Hematopoietic multipotent progenitor cell (in vitro differentiated cells): ENCODE results near the gene ORAI1. TPM values are rescaled to one million over a fixed set of nuclear protein-coding genes. Genes with fewer than 3 reads are reported as not detected.
"Not testable (repeated sequence)": the region's sequence is repeated elsewhere in the genome, so short reads cannot be mapped to it uniquely, and the experiment has no call there.

Experiments used
- DNase-seq, 3 donors: peaks; one replicate each; pipeline ENCODE4 v3.0.0-alpha.2; 2011 to 2015; ENCODE audit warnings: low read depth in 2 of 3, low spot score in 2 of 3
- total RNA-seq: library from RNA; depleted of rRNA; stranded (reverse); fragments of >200 nt; gene quantifications from one replicate; pipeline ENCODE4 v1.2.3, GENCODE V29; 2012

ORAI1 gene
- total RNA-seq, 1 donor: 93.7 TPM

DNA sequence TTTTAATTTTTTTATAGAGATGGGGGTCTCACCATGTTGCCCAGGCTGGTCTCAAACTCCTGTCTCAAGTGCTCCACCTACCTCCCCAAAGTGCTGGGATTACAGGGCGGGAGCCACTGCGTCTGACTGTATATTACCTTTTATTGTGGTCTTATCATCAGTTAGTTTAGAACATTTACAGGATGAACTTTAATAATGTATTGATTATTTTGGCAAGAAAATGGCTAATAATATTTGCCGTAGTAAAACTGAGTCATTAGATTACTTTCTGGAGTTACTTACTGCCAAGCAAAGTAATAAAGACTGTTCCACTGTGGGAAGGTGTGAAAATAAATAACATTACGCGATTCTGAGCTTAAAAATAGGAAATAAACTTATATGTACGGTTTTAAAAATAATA lies 23.6 kb upstream of the ORAI1 start:
- no peak for DNase-seq

DNA sequence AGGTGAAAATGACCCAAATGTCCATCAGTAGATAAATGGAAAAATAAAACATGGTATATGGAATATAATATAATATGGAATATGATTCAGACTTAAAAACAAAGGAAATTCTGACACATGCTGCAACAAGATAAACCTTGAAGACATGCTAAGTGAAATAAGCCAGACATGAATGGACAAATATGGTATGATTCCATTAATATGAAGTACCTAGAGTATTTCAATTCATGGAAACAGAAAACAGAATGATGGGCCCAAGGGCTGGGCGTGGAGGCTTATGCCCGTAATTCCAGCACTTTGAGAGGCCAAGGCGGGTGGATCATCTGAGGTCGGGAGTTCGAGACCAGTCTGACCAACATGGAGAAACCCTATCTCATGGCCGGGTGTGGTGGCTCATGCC lies 22.7 kb upstream of the ORAI1 start:
- DNase-seq: no peak

DNA sequence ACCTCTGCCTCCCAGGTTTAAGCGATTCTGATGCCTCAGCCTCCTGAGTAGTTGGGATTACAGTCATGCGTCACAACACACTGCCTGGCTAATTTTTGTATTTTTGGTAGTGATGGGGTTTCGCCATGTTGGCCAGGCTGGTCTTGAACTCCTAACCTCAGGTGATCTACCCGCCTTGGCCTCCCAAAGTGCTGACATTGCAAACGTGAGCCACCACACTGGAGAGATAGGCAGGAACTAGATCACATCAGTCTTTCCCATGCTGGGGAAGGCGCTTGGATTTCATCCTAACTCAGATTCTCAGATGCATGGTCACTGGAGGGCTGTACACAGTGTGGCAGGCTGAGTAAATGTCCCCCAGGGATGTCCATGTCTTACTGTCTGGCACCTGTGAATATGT lies 18.0 kb upstream of the ORAI1 start:
- DNase-seq: no peak

DNA sequence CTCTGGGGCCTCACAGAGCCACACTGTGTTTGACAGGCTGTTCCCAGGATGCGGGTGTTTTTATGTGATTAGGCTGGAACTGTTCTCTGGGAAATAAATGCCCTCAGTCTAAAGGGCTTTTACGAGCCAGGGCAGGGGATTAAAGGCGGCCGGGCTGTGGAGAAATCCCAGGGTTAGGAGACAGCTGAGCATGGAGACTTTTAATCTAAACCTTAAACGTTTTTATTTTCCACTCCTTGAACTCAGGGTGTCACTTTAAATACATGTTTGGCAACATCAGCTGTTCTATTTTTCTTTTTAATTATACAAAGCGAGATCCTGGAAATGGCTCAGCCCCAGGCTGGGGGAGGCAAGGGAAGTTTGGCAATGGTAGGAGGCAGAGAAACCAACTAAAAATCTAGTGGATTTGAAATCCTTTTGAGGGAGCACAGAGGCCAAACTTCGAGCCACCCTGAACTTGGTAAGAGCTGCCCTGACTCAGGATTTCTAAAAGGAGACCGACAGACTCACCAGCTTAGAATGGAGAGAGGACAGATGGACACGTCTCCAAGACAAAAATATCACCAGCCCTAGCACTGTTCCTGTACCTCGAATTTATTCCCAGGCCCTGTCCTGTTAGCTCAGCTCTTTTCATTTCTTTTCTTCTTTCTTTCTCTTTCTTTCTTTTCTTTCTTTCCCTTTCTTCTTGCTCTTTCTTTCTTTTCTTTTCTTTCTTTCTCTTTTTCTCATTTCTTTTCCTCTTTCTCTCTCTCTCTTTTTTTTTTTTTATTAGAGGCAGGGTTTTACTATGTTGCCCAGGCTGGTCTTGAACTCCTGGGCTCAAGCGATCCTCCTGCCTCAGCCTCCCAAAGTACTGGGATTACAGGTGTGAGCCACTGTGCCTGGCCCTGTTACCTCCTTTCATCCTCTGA lies 15.8 kb upstream of the ORAI1 start:
- no peak for DNase-seq

DNA sequence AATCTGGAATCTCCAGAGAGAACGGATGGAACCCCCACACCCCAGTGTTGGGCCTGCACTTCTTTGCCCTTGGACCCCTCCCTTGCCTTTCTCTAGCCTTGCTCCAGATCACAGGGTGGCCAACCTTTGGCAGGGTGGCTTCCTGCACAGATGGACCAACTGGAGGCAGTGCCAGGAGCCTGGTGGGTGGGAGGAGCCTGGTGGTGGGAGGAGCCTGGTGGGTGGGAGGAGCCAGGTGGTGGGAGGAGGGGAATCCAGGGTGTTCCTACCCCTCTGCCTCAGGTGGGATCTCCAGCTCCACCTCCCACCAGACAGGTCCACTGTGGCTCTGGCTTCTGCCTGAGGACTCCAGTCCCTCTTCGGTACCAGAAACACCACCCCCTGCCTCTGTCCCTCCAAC lies 15.0 kb upstream of the ORAI1 start:
- peak in 1 of 3 donors; percentile 25 for DNase-seq

DNA sequence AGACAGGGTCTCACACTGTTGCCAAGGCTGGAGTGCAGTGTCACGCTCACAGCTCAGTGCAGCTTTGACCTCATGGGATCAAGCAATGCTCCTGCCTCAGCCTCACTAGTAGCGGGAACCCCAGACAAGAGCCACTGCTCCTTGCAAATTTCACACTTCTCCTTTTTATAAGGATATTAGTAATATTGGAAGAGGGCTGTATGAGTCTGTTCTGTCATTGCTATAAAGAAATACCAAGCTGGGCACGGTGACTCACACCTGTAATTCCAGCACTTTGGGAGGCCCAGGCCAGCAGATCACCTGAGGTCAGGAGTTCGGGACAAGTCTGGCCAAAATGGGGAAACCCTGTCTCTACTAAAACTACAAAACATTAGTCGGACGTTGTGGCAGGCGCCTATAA lies 12.9 kb upstream of the ORAI1 start:
- no peak for DNase-seq

DNA sequence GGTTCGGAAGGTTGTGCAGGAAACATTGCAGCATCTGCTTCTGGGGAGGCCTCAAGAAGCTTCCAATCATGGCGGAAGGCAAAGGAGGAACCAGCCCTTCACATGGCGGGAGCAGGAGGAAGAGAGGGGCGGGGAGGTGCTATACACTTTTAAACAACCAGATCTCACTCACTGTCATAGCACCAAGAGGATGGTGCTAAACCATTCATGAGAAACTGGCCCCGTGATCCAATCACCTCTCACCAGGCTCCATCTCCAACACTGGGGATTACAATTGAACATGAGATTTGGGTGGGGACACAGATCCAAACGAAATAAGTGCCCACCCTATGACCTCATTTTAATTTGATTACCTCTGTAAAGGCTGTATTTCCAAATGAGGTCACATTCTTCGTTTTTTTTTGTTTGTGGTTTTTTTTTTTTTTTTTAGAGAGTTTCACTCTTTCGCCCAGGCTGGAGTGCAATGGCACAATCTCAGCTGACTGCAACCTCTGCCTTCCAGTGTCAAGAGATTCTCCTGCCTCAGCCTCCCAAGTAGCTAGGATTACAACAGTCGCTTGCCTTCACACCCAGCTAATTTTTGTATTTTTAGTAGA lies 11.4 kb upstream of the ORAI1 start:
- no peak for DNase-seq

DNA sequence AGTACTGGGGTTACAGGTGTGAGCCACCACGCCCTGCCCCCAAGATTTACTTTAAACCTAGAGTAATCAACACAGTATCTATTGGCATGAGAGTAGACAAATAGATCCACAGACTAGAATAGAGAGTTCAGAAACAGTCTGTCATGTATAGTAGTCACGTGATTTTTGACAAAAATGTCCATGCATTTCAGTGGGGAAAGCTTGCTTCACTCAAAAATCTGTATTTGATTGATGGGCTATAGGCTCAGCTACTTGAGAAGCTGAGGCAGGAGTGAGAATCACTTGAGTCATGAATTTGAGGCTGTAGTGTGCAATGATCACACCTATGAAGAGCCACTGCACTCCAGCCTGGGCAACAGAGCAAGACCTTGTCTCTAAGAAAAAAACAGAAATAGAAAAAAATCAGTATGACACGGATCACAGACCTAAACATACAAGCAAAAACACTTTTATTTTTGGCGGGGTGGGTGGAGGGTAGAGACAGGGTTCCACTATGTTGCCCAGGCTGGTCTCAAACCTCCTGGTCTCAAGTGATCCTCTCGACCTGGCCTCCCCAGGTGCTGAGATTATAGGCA lies 7.6 kb upstream of the ORAI1 start:
- DNase-seq: no peak

DNA sequence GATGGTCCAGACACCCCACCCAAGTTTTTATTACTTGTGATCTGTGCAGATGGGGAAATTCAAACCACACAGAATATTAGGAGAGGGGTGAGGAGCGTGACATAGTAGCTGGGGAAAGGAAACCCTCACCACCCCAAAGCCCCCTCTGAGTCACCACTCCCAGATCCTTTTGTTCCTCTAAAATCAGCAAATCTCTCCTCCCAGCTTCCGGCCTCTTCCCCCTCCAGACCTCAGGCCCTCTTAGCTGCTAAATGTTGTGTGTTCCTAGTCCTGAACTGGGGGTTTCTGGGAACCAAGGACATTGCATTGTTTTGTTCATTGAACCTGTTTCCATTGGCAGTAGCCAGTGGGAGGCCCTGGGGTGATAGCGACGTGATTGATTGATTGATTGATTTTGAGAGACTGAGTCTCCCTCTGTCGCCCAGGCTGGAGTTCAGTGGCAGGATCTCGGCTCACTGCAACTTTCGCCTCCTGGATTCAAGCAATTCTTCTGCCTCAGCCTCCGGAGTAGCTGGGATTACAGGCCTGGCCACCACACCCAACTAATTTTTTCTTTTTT lies 5.9 kb upstream of the ORAI1 start:
- peak in 2 of 3 donors; percentile 17 to 71 for DNase-seq

DNA sequence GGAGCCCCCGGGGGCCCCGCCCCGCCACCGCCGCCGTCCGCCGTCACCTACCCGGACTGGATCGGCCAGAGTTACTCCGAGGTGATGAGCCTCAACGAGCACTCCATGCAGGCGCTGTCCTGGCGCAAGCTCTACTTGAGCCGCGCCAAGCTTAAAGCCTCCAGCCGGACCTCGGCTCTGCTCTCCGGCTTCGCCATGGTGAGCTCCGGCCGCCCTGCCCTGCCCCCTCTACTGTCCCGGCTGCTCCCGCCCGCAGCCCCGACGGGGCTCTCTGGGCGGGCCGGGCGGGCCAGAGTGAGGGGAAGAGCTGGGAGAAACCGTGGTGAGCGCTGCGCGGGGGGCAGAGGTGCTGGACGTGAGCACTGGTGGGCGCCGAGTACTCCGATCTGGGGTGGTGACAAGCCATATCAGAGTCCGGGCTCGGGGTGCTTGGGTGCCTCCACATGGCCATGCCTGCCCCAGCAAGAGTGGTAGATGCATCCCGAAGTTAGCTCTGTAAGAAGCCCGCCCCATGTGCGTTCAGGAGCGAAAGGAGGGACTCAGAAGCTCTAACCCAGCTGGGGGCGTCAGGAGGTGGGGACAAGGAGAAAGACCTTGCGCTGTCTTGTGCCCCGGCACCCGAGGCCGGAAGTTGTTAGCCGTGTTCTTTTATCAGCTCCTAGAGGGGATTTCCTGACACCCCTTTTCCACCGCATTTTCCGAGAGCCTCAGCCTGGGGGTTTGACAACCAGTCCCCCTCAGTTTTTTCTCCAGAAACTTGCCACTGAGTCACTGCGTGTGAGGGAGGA lies 717 bp downstream of the ORAI1 start:
- peak; percentile 52 to 86 (median 85) for DNase-seq

DNA sequence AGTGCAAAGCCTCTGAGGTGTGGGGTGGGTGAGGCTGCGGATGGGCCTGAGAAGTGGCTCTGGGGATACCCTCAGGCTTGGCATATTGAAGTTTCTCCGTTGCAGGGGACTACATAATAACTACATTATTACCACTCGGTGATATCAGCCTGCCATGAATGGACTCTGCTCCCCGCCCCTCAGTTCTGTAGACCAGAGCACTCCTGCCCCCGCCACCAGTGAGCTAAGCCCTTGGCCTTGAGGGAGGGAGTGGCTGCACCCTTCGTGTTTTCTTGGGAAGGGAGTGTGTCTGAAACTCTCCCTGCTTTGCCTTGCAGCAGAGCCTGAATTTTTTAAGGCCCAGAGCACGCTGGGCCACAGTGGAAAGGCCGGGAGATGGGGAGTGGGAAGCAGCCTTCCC lies 1.7 kb downstream of the ORAI1 start:
- DNase-seq: no peak

DNA sequence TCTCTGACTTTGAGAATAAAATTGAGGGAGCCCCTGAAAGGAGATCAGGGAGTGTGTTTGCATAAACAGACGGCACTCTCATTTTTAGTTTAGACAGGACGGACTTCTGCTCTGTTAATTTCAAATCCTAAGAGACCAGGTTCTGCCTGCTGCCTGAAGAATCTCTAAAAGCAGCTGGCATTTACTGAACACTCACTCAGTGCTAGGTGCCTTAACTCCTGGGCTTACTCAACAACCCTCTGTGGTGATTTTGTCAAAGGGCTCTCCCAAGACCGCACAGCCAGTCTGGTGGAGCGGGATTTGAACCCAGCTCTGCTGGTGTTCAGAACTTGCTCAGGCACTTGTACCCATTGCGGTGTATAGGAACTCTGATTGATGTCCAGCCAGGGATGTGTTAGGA lies 2.2 kb downstream of the ORAI1 start:
- DNase-seq: no peak

DNA sequence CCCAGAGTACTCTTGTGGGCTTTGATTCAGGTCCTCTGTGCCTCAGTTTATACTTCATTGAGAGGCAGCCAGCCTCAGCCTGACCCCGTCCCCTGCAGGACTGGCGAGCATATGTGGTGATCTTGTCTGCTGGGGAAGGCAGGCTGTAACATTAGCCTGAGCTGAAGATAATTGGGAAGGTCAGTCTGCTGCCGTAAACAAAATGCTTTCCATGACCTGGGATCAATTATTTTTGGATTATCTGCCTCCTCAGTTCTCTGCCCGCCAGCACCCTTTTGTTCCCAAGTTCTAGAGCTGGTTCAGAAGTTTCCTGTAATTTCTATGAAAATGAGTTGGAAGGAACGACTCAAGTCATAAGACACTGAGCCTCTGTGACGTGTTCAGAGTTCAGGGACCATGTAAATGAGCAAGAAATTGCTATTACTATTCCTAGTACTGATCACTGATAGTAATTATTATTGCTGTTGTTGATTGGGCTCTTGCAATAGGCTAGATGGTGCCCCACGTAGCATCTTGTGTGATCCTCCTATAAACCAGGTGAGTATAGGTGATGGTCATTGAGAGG lies 4.5 kb downstream of the ORAI1 start:
- no peak for DNase-seq

DNA sequence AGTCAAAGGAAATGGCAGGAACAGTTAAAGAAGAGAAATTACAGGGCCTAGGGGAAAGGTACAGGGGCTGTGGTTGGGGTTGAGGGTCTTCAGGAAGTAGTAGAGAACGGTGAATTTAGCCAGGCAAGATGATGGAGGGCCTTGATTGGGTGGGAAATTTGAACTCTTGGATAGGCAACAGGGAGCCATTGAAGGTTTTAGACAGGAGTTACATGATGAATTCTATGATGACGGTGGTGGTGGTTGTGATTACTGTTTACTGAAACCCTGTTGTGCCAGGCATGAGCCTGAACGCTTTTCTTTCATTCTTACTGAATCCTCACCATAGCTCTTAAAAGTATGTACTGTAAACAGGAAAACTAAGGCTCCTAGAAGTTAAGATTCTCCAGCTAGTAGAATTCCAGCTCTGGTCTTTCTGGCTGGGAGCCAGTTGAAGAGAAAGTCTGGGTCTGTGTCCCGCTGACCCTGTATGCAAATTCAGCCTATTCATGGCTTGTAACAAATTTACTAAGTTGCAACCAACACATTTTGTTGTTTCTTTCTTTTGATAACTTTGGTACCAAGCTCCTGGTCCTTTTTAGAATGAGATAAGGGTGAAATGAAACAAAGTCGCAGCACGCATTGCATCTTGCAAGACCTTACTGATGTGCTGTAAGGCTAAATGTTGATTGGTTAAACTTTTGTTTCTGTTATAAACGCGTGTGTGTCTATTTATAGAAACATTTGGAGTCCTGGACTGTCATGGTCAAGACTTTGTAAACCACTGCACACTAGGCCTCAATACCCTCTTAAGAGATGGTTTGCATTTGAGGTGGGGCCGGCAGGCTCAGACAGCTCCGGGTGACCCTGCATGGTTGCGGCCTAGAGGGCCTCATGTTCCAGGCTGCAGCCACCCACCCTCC lies 6.0 kb downstream of the ORAI1 start:
- DNase-seq: no peak

DNA sequence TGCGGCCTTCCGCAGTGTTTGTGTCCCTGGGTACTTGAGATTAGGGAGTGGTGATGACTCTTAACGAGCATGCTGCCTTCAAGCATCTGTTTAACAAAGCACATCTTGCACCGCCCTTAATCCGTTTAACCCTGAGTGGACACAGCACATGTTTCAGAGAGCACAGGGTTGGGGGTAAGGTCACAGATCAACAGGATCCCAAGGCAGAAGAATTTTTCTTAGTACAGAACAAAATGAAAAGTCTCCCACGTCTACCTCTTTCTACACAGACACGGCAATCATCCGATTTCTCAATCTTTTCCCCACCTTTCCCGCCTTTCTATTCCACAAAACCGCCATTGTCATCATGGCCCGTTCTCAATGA lies 7.5 kb downstream of the ORAI1 start:
- DNase-seq: not testable (repeated sequence)

DNA sequence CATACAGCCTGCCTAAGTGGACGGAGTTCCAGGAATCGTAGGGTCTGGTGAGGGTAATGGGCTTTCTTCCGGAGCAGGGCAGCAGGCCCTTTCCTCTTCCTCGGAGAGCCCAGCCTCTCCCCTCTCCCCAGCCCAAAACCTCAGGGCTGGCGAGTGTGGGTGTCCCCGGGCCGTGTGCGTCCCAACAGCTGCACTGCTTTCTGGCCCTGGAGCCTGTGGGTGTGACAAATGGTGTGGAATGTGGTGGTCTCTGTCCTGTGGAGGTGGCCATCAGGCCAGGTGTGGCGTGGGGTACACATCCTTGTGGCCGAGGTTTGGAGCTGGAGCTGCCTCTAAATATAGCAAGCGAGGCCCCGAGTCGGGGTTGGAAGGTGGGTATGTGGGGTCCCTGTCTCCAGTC lies 8.5 kb downstream of the ORAI1 start:
- DNase-seq: no peak

DNA sequence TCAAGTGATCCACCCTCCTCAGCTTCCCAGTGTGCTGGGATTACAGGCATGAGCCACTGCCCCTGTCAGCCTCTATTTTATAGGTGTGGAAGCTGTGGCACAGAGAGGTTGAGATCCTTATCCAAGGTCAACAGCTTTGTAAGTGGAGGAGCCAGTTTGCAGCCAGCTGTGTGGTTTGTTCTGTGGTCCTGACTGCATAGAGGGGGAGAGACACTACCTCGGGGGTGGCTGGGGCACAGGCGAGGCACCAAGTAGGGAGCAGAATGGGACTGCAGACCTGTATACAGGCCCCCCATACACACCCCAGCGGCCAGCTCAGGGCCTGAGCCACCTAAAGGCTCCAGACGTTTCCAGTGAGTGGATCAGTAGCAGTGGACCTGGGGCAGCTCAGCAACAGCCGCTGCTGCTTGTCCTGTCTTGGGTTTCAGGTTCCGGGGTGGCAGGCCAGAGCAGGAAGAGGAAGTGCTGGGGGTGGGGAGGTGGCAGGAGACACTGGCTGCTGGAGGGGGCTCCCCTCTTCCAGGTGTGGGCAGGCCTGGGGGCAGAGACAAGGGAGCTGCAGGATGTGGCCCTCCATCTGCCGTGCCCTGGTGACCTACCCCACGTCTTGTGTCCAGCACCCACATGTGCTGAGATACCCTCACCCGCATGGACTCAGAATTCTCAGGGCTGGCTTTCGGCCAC lies 11.0 kb downstream of the ORAI1 start:
- DNase-seq: peak in 1 of 3 donors; percentile 27

DNA sequence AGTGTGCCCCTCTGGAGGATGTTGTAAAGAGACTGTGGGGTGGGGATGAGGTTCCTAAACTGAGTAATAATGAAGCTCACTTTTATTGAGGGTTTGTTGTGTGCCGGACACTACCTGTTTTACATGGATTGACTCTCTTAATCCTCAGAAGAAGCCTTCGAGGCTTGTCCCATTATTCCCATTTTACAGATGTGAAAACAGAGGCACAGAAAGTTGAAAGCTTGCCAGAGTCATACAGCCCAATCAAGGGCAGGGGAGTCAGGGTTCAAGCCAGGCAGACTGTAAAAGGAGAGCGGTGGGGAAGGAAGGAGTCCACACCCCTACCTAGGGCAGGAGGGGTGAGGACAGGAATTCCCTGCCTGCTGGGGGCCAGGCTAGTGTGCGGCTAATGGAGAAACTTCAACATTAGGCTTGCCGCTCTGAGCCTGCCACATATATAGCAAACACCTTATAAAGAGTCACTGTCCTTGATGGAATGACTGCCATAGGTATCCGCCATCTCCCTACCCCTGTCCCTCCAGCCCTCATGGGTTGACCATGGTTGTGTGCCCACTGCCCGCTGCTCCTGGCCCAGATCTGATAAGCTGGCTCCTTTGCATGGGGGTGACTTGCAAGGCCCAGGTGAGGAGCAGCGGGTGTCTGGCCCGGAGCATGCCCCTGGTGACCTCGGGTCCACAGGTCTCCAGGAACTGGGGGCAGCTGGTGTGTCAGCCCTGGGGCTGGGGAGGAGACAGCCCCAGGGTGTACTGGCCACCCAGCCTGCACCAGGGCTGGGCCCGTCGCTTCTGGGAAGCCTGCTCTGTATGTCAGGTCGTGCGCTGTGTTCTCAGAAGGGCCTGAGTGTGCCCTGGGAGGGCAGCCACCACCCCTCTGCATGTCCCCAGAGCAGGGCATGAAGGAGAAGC lies 12.2 kb downstream of the ORAI1 start:
- no peak for DNase-seq
